Lung (tissue), 13 donors: ENCODE data around the gene EPB41L5. TPM values are rescaled to one million over a fixed set of nuclear protein-coding genes. Genes with fewer than 3 reads are reported as not detected.

ENCODE experiments used
- ATAC-seq: fragments of 200-7000 bp; cut with Tn5 transposase; one replicate; pipeline ENCODE4 v1.9.1; 2020; ENCODE audit warnings: moderate number of reproducible peaks; ENCODE audit not compliant: insufficient read depth, low FRiP score
- DNase-seq, 3 donors: peaks; one replicate each; pipeline ENCODE4 v3.0.0-alpha.2; 2013 to 2017
- H3K27ac ChIP-seq, 2 donors: one replicate each; pipeline ENCODE4 v1.5.1; 2013; ENCODE audit warnings: mild to moderate bottlenecking in 2 of 2, moderate library complexity in 2 of 2, control low read depth in 1 of 2, inconsistent platforms in 1 of 2, low read depth in 1 of 2, low read length in 1 of 2
- H3K27me3 ChIP-seq, 3 donors: one replicate each; pipeline ENCODE4 v1.5.1; 2013; ENCODE audit warnings: low read length in 2 of 3; ENCODE audit not compliant: control insufficient read depth in 3 of 3, insufficient read depth in 3 of 3
- H3K36me3 ChIP-seq, 4 donors: one replicate each; pipeline ENCODE4 v1.5.1; 2013; ENCODE audit warnings: low read length in 4 of 4, mild to moderate bottlenecking in 1 of 4, moderate library complexity in 1 of 4; ENCODE audit not compliant: control insufficient read depth in 4 of 4, insufficient read depth in 4 of 4
- H3K4me1 ChIP-seq, 5 donors: one replicate each; pipeline ENCODE4 v1.5.1; 2013; ENCODE audit warnings: low read length in 5 of 5, mild to moderate bottlenecking in 2 of 5, moderate library complexity in 1 of 5; ENCODE audit not compliant: control insufficient read depth in 5 of 5, insufficient read depth in 5 of 5
- H3K4me3 ChIP-seq: one replicate; pipeline ENCODE4 v1.5.1; 2013; ENCODE audit warnings: mild to moderate bottlenecking, control low read depth, moderate library complexity
- H3K9ac ChIP-seq, 2 donors: one replicate each; pipeline ENCODE4 v1.5.1; 2013; ENCODE audit warnings: low read length in 2 of 2, control low read depth in 1 of 2; ENCODE audit not compliant: insufficient read depth in 1 of 2
- H3K9me3 ChIP-seq, 4 donors: one replicate each; pipeline ENCODE4 v1.5.1; 2013; ENCODE audit warnings: low read length in 3 of 4, mild to moderate bottlenecking in 1 of 4, moderate library complexity in 1 of 4; ENCODE audit not compliant: control insufficient read depth in 4 of 4, insufficient read depth in 3 of 4
- CTCF ChIP-seq: IDR thresholded peaks from 2 replicates; pipeline ENCODE4 v1.5.1; 2012; ENCODE audit warnings: mild to moderate bottlenecking; ENCODE audit errors: control extremely low read depth, extremely low read depth
- WGBS, 2 donors: extraction: QIAGEN DNeasy Blood & Tissue Kit; methylation state at CpG; one replicate each; pipeline ENCODE4 v1.1.7; 2013; 5-methylcytosine and 5-hydroxymethylcytosine counted together
- polyA plus RNA-seq, 2 donors: library from polyadenylated mRNA; stranded (reverse); fragments of 200-250 nt; gene quantifications; one replicate each; pipeline ENCODE4 v1.2.1, GENCODE V29; 2013
- small RNA-seq: library from RNA; depleted of rRNA; stranded (forward); fragments of <200 nt; gene quantifications from one replicate; pipeline ENCODE3, GENCODE V24; 2014; ENCODE audit warnings: low replicate concordance
- total RNA-seq, 2 donors: library from RNA; depleted of rRNA in 1 of 2; stranded (reverse); fragments of >200 nt in 1 of 2; gene quantifications; one replicate each; pipeline ENCODE4 v1.2.1, GENCODE V29; 2014 to 2021
- donor health status: control.
- donor health status: control.
- donor health status: Bipolar disorder and iron deficiency.
- donor health status: healthy.
- donor health status: DM: yes; HTN: yes; CAD: no.

EPB41L5 gene
- total and polyA plus RNA-seq, 4 donors, result 14.7 to 101 (median 31.3) TPM

DNA sequence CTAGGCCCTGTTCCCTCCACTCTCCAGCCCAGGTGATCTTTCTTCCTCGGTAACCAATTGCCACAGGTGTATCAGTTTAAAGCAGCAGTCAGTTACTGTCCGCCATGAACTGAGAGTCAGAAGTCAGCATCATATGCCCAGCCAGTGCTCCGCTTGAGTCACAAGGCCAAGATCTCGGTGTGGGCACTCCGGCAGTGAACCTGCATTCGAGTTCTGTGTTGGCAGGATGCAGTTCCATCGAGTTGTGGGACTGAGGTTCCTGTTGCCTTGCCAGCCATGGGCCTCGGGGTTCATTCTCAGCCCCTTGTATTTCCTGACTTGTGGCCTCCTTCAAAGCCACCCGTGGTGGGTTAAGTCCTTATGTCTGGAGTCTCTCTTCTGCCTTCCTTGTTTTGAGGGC, 213.4 kb downstream of the EPB41L5 start:
- Histone ChIP-seq H3K36me3 (peaks cover 0 to 10% (median 1%) of the 10 kb centered on the region in 4 donors), H3K27me3 (peaks cover 0 to 2% (median 2%) of the 10 kb centered on the region in 3 donors), H3K4me3 (no peak overlapping the region), H3K9me3 (peaks cover 0 to 4% (median 1%) of the 10 kb centered on the region in 4 donors), H3K9ac (no peak overlapping the region), H3K27ac (no peak overlapping the region), H3K4me1 (peaks cover 0 to 17% (median 5%) of the 10 kb centered on the region in 5 donors)
- WGBS, 2 donors, result 60 to 77% methylated on average over 9 of the region's 9 CpGs
- no peak for TF ChIP-seq CTCF
- DNase-seq (no peak), ATAC-seq (no peak)

DNA sequence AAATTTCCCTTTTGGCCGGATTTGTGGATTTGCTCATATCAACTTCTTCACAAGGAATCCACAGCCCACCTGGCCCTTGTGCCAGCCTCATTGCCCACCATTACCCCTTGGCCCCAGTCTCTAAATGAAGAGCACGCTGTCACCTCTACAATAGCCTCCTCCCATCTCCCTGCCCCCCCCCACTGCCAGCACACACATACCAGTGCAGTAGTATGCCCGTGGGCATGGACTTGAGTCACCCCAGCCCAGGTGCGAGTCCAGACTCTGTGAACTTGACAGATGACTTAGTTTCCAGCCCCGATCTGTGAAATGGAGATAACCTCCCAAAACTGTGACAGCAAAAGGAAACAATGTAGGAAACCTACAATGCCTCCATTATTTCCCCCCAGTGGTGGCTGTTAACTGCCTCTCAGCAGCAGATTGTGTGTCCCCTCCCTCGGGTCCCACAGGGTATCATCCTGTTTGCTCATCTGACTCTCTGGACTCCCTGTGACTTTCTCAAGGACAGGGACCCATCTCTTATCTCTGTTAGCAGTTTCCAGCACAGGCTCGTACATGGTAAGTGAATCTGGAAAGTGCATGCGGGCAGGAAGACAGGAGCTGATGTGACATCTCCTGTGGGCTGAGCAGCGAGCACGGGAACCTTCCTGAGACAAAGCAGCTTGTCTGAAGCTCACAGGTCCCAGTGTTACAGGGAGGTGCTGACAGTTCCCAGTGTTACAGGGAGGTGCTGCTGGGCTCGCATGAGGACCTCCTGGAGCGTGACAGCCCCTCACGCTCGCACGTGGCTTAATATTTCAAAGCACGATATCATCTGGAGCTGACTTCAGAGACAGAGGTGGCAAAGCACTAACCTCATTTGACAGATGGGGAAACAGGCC, 214.5 kb downstream of the EPB41L5 start:
- no peak overlapping the region for H3K9ac ChIP-seq
- no peak overlapping the region for H3K27ac ChIP-seq
- H3K27me3 ChIP-seq, result peaks cover 0 to 2% (median 2%) of the 10 kb centered on the region in 3 donors
- H3K9me3 ChIP-seq, result peaks cover 0 to under 1% (median under 1%) of the 10 kb centered on the region in 4 donors
- ATAC-seq, result no peak
- H3K4me1 ChIP-seq, result peaks cover 0 to 11% (median 5%) of the 10 kb centered on the region in 5 donors
- 77 to 83% methylated on average over 16 of the region's 16 CpGs for WGBS, 2 donors
- no peak for TF ChIP-seq CTCF
- H3K4me3 ChIP-seq, result no peak overlapping the region
- DNase-seq, result no peak
- peaks cover 0 to under 1% (median 0%) of the 10 kb centered on the region in 4 donors for H3K36me3 ChIP-seq

- Histone ChIP-seq H3K9ac (no peak overlapping the region), H3K4me1 (peaks cover 0 to 11% (median 5%) of the 10 kb centered on the region in 5 donors), H3K27ac (no peak overlapping the region), H3K4me3 (no peak overlapping the region), H3K36me3 (no peaks in the 10 kb centered on the region), H3K27me3 (peaks cover 0 to 2% (median 2%) of the 10 kb centered on the region in 3 donors), H3K9me3 (no peaks in the 10 kb centered on the region)
- 69 to 74% methylated on average over 5 of the region's 5 CpGs for WGBS, 2 donors
- ATAC-seq, result no peak
- no peak for DNase-seq
- no peak for TF ChIP-seq CTCF
Observed at GRCh38 chr2:120228503-120228902, 215.6 kb downstream of the EPB41L5 start.

Small RNA genes within 50 kb of the gene (small RNA-seq; reads per million reads assigned to genes)
- not detected for gene MTND4LP14
- not detected for gene RF00019

Other genes starting within 250 kb of the EPB41L5 start
- 10 to 100 TPM; 27.1 to 35.2 TPM for gene TMEM185B, start 210.3 kb downstream of the EPB41L5 start, total RNA-seq
- 10 to 100 TPM in 1 of 2 donors, 1 to 10 TPM in 1; 6.5 to 27.0 TPM for gene TMEM185B, start 210.3 kb downstream of the EPB41L5 start, polyA plus RNA-seq
- gene RALB, start 239.8 kb downstream of the EPB41L5 start, total RNA-seq, result 100 to 1,000 TPM in 1 of 2 donors, 10 to 100 TPM in 1; 53.8 to 100 TPM
- 100 to 1,000 TPM in 1 of 2 donors, 10 to 100 TPM in 1; 34.6 to 111 TPM for gene RALB, start 239.8 kb downstream of the EPB41L5 start, polyA plus RNA-seq